ENCODE measurements around the gene YWHAG. TPM values are rescaled to one million over a fixed set of nuclear protein-coding genes. Genes with fewer than 3 reads are reported as not detected.

Gene YWHAG
- total RNA-seq, 2 experiments from 2014 or later = 42.6 to 126 TPM

DNA sequence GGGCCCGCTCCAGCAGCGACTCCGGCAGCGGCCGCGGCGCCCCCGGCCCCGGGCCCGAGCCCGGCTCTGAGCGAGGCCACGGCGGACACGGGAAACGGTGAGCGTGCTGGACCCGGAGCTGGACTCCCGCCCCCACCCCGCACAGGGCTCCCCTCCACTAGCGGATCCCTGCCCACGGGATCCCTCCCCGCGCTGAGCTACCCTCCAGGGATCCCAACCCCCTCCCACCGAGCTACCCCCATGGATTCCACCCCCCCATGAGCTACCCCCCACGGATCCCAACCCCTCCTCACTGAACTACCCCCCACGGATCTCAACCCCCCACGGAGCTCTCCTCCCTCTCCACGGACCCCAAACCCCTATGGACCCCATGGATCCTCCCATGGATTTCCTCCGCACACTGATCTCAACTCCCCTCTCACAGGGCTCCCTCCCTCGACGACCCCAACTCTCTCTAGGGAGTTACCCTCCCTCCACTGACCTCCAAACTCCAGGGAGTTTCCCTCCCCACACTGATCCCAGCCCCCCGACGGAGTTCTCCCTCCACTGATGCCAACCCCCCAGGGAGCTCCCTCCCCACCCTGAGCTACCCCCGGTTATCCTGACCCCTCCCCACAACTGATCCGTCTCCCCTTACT, 77.0 kb downstream of the YWHAG start:
- ChIA-PET CTCF (ENCODE audit: unreplicated experiment) (interaction anchor here (0.6 kb wide), 1 partner anchor 16 kb away, joined by 6 read pairs; no protein-coding TSS in a partner anchor), POLR2A (interaction anchor here (0.6 kb wide), 1 partner anchor 49 kb away, joined by 3 read pairs; no protein-coding TSS in a partner anchor)
- no TSS peak for BruUV-seq (replicated peaks)
- H3K36me3 ChIP-seq (ENCODE audit: insufficient read depth, low read length) = no peaks in the 10 kb centered on the region
- intact Hi-C loops (cut with micrococcal nuclease; ENCODE audit: unreplicated experiment) = no loop called here
- no peak for DNase-seq (ENCODE audit: low spot score)
- H3K9me2 ChIP-seq (ENCODE audit: insufficient read depth, low read length) = no peaks in the 10 kb centered on the region
- no peak overlapping the region for H3K27ac ChIP-seq (ENCODE audit: low read depth, low read length, poor library complexity, severe bottlenecking)
- H2AFZ ChIP-seq (ENCODE audit: low read length) = no peak overlapping the region
- no peaks in the 10 kb centered on the region for H3K79me2 ChIP-seq (ENCODE audit: insufficient read depth, low read depth, low read length)
- no peaks in the 10 kb centered on the region for H4K20me1 ChIP-seq (ENCODE audit: insufficient read depth, low read length)
- no peaks in the 10 kb centered on the region for H3K9me3 ChIP-seq (ENCODE audit: low read length)
- TF ChIP-seq EZH2phosphoT487 (IDR thresholded peaks at IDR 0.05; ENCODE audit: borderline replicate concordance, low read depth, low read length) (no peak), CTCF (conservative IDR thresholded peaks at IDR 0.05; ENCODE audit: low read length) (no peak)
- H3K4me2 ChIP-seq (ENCODE audit: low read length) = no peak overlapping the region
- H3K4me1 ChIP-seq (ENCODE audit: insufficient read depth, low read length, poor library complexity, severe bottlenecking) = no peaks in the 10 kb centered on the region
- no peak overlapping the region for H3K4me3 ChIP-seq (ENCODE audit: low read depth, low read length, poor library complexity, severe bottlenecking)

DNA sequence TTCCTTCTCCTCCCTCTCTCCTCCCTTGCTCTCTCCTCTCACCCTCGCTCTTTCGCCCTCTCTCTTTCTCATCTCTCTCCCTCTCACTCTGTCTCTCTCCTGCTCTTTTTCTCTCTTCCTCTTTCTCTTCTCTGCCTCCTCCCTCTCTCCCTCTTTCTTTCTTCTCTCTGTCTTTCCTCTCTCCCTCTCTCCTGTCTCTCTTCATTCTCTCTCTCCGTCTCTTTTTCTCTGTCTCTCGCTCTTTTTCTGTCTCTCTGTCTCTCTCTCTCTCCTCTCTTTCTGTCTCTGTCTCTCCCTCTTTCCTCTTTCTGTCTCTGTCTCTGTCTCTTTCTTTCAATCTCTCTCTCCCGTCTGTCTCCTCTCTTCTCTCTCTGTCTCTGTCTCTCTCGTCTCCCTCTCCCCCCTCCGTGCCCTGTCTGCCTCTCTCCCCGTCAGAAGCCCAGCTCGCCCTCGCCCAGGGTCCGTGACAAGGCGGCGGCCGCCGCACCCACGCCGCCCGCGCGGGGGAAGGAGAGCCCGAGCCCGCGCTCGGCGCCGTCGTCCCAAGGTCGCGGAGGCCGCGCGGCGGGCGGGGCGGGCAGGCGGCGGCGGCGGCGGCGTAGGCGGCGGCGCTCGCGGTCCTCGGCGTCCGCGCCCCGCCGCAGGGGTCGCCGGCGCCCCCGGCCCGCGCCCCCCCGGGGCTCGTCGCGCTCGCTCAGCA, 77.6 kb downstream of the YWHAG start:
- POLR2A ChIA-PET = no interaction called here
- no TSS peak for BruUV-seq (replicated peaks)

More for the DNA sequence above, 77.6 kb downstream of the YWHAG start:
- CTCF ChIA-PET (ENCODE audit: unreplicated experiment) = no interaction called here
- DNase-seq (ENCODE audit: low spot score) = no peak
- Histone ChIP-seq H3K4me2 (ENCODE audit: low read length) (no peak overlapping the region), H2AFZ (ENCODE audit: low read length) (no peak overlapping the region), H3K27ac (ENCODE audit: low read depth, low read length, poor library complexity, severe bottlenecking) (no peak overlapping the region), H3K79me2 (ENCODE audit: insufficient read depth, low read depth, low read length) (no peaks in the 10 kb centered on the region), H3K36me3 (ENCODE audit: insufficient read depth, low read length) (no peaks in the 10 kb centered on the region), H3K9me3 (ENCODE audit: low read length) (no peaks in the 10 kb centered on the region), H3K9me2 (ENCODE audit: insufficient read depth, low read length) (no peaks in the 10 kb centered on the region), H4K20me1 (ENCODE audit: insufficient read depth, low read length) (no peaks in the 10 kb centered on the region), H3K4me3 (ENCODE audit: low read depth, low read length, poor library complexity, severe bottlenecking) (no peak overlapping the region), H3K4me1 (ENCODE audit: insufficient read depth, low read length, poor library complexity, severe bottlenecking) (no peaks in the 10 kb centered on the region)
- TF ChIP-seq EZH2phosphoT487 (IDR thresholded peaks at IDR 0.05; ENCODE audit: borderline replicate concordance, low read depth, low read length) (no peak), CTCF (conservative IDR thresholded peaks at IDR 0.05; ENCODE audit: low read length) (no peak)
- intact Hi-C loops (cut with micrococcal nuclease; ENCODE audit: unreplicated experiment) = no loop called here
